Brain microvascular endothelial cell (primary cell): Measurements from ENCODE around the gene RTL9.
"Not testable (repeated sequence)": the region's sequence is repeated elsewhere in the genome, so short reads cannot be mapped to it uniquely, and the experiment has no call there.

Source experiments
- DNase-seq: peaks from one replicate; pipeline ENCODE4 v3.0.0-alpha.2; 2020
- H3K27ac ChIP-seq: fragments of 250-450 bp; sonication (Bioruptor Pico); 2 replicates; pipeline ENCODE4 v1.5.1; 2020; ENCODE audit warnings: mild to moderate bottlenecking, moderate library complexity
- H3K27me3 ChIP-seq: fragments of 250-450 bp; sonication (Bioruptor Pico); replicated peaks from 2 replicates; pipeline ENCODE4 v1.5.1; 2020; ENCODE audit warnings: mild to moderate bottlenecking
- H3K36me3 ChIP-seq: fragments of 250-450 bp; sonication (Bioruptor Pico); replicated peaks from 2 replicates; pipeline ENCODE4 v1.5.1; 2020; ENCODE audit warnings: mild to moderate bottlenecking
- H3K4me3 ChIP-seq: 2 replicates; pipeline ENCODE4 v1.5.1; 2011; ENCODE audit warnings: low read depth, mild to moderate bottlenecking, control low read depth, low read length, moderate library complexity
- CTCF ChIP-seq: IDR thresholded peaks from 2 replicates; pipeline ENCODE4 v1.5.1; 2011; ENCODE audit warnings: low read depth, mild to moderate bottlenecking, moderate library complexity, low read length, control low read depth, inconsistent platforms; ENCODE audit errors: missing control alignments
- in situ Hi-C: cut with HindIII; loops from 2 replicates; pipeline ENCODE4 v1.10.0; 2017; ENCODE audit warnings: low sequenced_read_pairs, low pct_ligation_motif_present

RTL9 gene

GRCh38 chrX:110321081-110321480 lies 37.6 kb upstream of the RTL9 start:
- Histone ChIP-seq H3K27me3 (no peaks in the 10 kb centered on the region), H3K27ac (no peak overlapping the region), H3K4me3 (no peak overlapping the region), H3K36me3 (no peaks in the 10 kb centered on the region)
- in situ Hi-C loops = no loop called here
- TF ChIP-seq CTCF = no peak
- no peak for DNase-seq

GRCh38 chrX:110321670-110322069 lies 37.0 kb upstream of the RTL9 start:
- H3K36me3 ChIP-seq = no peaks in the 10 kb centered on the region
- H3K4me3 ChIP-seq = no peak overlapping the region
- no peak overlapping the region for H3K27ac ChIP-seq
- H3K27me3 ChIP-seq = no peaks in the 10 kb centered on the region
- in situ Hi-C loops = no loop called here
- TF ChIP-seq CTCF = no peak
- no peak for DNase-seq

GRCh38 chrX:110322603-110323002 lies 36.0 kb upstream of the RTL9 start:
- Histone ChIP-seq H3K27ac (no peak overlapping the region), H3K4me3 (no peak overlapping the region), H3K27me3 (no peaks in the 10 kb centered on the region), H3K36me3 (no peaks in the 10 kb centered on the region)
- no peak for TF ChIP-seq CTCF
- in situ Hi-C loops = no loop called here
- no peak for DNase-seq

- no peak for DNase-seq
- H3K27me3 ChIP-seq = no peaks in the 10 kb centered on the region
- in situ Hi-C loops = no loop called here
- H3K27ac ChIP-seq = no peak overlapping the region
- H3K36me3 ChIP-seq = no peaks in the 10 kb centered on the region
- TF ChIP-seq CTCF = no peak
- no peak overlapping the region for H3K4me3 ChIP-seq
Measured at GRCh38 chrX:110326712-110327111, 31.9 kb upstream of the RTL9 start.

- no peak for DNase-seq
- H3K4me3 ChIP-seq = no peak overlapping the region
- no peaks in the 10 kb centered on the region for H3K36me3 ChIP-seq
- no peak for TF ChIP-seq CTCF
- in situ Hi-C loops = no loop called here
- no peak overlapping the region for H3K27ac ChIP-seq
- H3K27me3 ChIP-seq = no peaks in the 10 kb centered on the region
Measured at GRCh38 chrX:110327336-110327735, 31.3 kb upstream of the RTL9 start.

- DNase-seq, H3K27me3 ChIP-seq, in situ Hi-C loops, H3K27ac ChIP-seq, H3K36me3 ChIP-seq, H3K4me3 ChIP-seq: not testable (repeated sequence)
Measured at GRCh38 chrX:110328613-110329012, 30.0 kb upstream of the RTL9 start.
